Nucleus accumbens (tissue), 56 donors: Measurements from ENCODE around the gene CSTPP1.
"Not testable (repeated sequence)": the region's sequence is repeated elsewhere in the genome, so short reads cannot be mapped to it uniquely, and the experiment has no call there.

Experiments
- DNase-seq, 56 donors: peaks; one replicate each; lab custom pipeline; 2025; lab: John Stamatoyannopoulos, UW

The CSTPP1 gene

GRCh38 chr11:47078751-47079521 lies 142.4 kb downstream of the CSTPP1 start:
- no peak for DNase-seq

DNA sequence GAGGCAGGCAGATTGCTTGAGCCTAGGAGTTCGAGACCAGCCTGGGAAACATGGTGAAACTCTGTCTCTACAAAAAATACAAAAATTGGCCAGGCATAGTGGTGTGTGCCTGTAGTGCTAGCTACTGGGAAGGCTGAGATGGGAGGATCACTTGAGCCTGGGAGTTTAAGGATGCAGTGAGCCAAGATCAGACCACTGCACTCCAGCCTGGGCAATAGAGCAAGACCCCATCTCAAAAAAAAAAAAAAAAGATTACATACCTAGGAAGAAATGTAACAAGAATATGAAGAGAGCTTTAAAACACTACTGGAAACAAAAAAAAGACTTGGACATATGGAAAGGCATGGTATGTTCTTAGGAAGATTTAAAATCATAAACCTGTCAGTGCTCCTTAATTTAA lies 144.2 kb downstream of the CSTPP1 start:
- DNase-seq: not testable (repeated sequence)

DNA sequence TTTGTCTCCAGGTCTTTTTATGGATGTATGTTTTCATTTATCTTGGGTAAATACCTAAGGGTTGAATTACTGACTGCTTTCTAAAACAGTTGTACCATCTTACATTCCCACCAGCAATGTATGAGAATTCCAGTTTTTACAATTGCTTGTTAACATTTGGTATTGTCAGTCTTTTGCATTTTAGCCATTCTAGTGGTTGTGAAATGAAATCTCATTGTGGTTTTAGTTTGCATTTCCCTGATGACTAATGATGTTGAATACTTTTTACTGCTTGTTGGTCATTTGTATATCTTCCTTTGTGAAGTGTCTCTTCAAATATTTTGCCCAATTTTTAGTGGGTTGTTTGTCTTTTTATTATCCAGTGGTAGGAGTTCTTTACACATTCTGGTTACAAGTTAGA lies 147.4 kb downstream of the CSTPP1 start:
- no peak for DNase-seq

GRCh38 chr11:47087801-47088200 lies 151.2 kb downstream of the CSTPP1 start:
- DNase-seq: no peak

DNA sequence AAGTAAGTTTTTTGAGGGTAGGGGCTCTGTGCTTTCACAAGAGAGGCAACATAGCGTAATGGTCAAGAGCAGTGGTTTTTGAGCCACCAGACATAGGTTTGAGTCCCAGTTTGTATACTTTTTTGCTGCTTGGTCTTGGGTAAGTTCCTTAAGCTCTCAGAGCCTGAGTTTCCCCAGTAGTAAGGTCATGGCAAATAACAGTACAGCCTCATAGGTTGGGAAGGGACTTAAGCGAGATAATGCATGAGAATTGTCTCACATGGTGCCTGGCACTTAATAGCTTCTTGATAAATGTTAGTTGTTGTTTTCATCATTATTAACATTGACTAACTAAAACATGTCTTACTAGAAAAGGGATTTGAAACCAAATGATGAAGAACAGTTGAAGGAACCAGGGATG lies 157.0 kb downstream of the CSTPP1 start:
- no peak for DNase-seq

- not testable (repeated sequence) for DNase-seq
Measured at GRCh38 chr11:47096871-47097270, 160.3 kb downstream of the CSTPP1 start.

DNA sequence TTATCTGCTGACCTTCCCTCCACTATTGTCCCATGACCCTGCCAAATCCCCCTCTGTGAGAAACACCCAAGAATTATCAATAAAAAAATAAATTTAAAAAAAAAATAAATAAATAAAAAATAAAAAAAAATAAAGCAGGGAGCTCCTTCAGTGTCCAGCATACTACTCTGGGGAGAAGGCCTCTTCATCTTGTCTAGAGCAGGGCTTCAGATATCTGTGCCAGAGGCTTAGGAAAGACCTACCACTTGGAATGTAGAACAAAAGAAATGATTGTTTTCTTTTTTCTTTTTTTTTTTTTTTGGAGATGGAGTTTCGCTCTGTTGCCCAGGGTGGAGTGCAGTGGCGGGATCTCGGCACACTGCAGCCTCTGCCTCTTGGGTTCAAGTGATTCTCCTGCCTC lies 161.7 kb downstream of the CSTPP1 start:
- not testable (repeated sequence) for DNase-seq

DNA sequence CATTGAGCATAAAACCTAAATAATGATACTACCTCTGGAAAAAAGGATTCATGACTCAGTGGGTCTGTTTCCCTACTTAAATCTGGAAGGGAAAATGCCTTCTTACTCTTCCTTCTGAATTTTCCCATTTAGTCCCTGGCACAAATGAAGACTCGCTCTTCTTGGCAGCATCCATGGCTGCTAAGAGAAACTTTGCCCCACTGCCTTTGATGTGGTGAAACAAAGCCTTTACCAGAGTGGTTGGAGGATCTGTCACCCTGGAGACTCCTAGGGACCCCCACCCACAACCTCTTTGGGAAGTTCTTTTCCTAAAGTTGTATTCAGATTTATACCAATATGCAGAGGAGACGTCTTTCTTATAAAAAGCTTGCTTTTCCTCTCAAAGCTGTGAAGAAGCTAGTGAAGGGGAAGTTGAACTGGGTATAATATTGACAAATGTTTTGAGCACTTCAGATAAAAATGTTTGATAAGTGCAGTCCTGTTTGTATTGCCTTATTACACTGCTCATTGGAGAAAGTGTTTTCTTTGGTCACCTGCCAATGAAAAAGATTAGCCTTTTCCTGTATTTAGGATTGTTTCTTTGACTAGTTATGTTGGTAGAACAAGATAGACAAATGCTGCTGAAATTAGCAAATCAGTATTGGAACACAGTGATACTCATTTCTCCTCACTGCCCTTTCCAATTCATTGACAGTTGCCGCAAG lies 162.8 kb downstream of the CSTPP1 start:
- DNase-seq: peak in 1 of 56 donors; percentile 3

DNA sequence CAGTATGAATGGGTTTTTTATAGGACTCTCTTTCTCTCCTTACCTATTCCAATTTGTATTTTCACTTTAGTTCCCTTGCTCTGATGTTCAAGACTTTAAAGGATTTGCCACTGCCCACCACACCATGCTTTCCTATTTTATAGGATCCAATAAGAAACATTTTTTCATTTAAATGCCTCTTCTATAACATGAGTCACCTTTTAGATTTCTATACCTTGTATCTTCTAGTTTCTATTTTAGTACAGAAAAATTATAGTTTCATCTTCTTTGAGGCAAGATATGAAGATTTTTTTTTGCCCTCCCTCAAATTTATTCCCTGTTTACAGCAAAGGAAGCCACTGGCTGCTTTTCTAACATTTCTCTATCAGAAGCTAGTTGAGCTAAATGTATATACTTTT lies 163.4 kb downstream of the CSTPP1 start:
- DNase-seq: no peak

DNA sequence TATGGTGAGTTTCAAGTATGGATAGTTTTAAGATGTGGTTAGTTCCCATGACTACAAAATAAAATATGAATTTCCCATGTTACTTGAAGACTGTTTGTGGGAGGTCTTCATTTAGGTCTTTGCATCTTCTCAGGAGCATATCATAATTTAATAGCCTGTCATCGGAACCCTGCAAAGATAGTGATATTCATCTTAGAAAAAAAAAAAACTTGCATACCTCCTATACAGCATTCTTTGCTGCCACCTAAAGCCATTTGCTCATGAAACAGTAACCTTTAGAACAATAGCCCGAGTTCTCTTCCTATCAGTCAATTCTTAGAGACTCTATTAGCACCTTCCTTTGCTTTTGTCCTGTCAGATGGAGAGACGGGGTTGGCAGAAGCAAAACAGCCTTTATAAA lies 164.8 kb downstream of the CSTPP1 start:
- DNase-seq: no peak

GRCh38 chr11:47104261-47104950 lies 167.8 kb downstream of the CSTPP1 start:
- peak in 10 of 56 donors; percentile 8 to 40 (median 26) for DNase-seq

DNA sequence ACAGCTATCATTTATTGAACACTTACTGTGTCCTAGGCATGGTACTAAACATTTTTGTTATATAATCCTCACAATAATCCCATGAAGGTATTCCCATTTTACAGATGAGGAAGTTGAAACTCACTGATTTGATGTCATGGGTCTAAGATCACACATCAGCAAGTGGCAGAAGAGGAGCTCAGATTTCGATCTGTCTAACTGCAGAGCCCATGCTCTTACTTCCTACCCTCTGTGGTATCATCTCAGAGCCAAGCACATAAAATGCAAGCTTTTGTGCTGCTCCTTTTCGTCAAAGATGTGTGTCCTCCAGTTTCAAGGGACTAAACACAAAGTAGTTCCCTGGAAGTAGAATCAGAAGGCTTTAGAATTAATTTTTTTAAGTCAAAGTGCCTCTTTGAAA lies 169.0 kb downstream of the CSTPP1 start:
- no peak for DNase-seq

DNA sequence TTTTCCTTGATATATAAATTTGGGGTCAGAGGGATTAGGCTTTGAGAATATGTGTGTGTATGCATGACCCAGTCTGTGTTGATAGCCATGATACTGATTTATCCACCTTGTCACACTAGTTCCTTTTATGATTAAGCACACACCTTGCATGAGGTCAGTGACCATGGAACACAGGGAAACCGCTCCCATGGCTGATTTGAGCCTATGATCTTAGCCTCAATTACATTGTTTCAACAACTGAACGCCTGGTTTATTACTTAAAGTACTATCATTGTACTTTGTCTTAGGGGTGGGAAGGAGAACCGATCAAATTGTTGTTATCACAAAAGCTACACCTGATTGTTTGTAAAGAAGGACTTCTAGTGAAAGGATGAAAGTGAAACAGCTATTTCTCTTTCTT lies 169.4 kb downstream of the CSTPP1 start:
- no peak for DNase-seq

GRCh38 chr11:47106798-47107411 lies 170.3 kb downstream of the CSTPP1 start:
- peak in 51 of 56 donors; percentile 22 to 81 (median 57) for DNase-seq

- DNase-seq: peak in 1 of 56 donors; percentile 5
Measured at GRCh38 chr11:47107744-47108143, 171.2 kb downstream of the CSTPP1 start.

DNA sequence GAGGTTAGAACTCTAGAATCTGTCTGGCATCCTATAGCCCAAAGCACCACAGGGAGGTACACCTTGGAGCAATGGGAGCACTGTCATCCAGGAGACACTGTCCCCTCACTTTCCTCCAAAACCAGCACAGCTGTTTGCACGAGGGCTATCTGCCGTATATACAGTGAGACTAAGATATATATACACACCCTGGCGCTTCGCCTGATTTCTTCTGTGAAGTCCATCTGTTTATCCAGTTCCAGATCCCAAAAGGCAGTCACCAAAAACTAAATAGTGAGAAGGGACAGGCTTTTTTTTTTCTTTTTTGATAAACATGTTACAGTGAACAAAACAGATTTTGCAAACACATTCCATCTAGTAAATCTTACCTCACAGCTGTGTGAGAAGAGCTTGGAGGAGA lies 171.7 kb downstream of the CSTPP1 start:
- no peak for DNase-seq

- DNase-seq: peak in 24 of 56 donors; percentile 9 to 64 (median 36)
Measured at GRCh38 chr11:47109051-47109726, 172.6 kb downstream of the CSTPP1 start.

DNA sequence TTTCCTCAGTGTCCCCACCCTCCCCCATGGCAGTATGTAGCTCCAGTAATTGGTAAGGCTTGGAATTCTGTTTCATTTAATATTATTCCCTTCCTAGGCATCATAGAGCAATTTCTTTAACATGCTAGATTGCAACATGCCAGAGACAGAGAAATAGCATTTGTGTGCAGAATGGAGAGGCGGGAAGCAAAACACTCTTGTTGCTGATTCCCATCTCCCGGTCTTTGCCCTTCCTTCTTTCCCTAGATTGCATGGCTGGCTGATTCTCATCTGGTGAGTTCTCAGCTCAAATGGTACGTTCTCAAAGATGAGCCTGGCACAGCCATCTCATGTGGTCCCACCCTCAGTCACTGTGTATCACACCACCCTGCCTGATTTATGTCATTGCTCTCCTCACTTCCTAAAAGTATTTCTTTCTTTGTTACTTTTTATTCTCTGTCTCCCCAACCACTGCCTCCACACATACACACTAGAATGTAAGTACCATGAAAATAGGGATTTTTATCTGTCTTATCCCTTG lies 173.2 kb downstream of the CSTPP1 start:
- peak in 1 of 56 donors; percentile 44 for DNase-seq

DNA sequence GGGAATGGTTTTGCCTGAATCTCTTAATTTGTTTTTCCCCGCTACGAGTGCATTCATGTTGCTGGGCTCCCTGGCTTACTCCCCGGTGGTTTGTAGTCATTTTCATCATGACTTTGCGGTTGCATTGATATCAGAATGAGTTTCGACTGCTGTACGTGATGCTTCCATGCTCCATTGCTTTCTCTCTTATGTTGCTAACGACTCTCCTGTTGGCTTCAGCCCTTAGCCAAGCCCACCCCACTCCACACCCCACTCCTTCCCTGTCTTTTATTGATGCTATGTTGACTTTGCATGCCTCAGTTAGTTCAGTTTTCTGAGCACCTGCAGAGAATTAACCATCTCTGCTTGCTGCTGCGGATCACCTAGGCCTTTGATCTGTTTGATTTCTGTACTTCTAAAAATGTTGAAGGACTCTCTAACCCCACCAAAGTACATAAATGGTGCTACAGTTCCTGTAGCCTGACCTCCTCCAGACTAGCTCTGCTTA lies 174.8 kb downstream of the CSTPP1 start:
- DNase-seq: no peak

GRCh38 chr11:47112941-47113340 lies 176.4 kb downstream of the CSTPP1 start:
- DNase-seq: not testable (repeated sequence)
